Tibial nerve (tissue), 4 donors: ENCODE results near the gene CLTCL1.

Source experiments
- CTCF ChIP-seq, 5 experiments: fragments of 200-600 bp in 3 of 5; fragments of 450-650 bp in 2 of 5; sonication (generic) in 3 of 5; IDR thresholded peaks; one replicate each; pipeline ENCODE4 v1.5.1; 2016 to 2019; ENCODE audit warnings: antibody characterized with exemption in 5 of 5, mild to moderate bottlenecking in 3 of 5, moderate library complexity in 2 of 5
- EP300 ChIP-seq, 2 donors: sonication (generic); formaldehyde crosslinking; IDR thresholded peaks; one replicate each; pipeline ENCODE4 v1.6.1; 2017; ENCODE audit warnings: antibody characterized with exemption in 2 of 2, mild to moderate bottlenecking in 1 of 2
- POLR2A ChIP-seq, 2 donors: fragments of 450-650 bp; IDR thresholded peaks; one replicate each; pipeline ENCODE4 v1.6.1; 2017; ENCODE audit warnings: antibody characterized with exemption in 2 of 2, mild to moderate bottlenecking in 2 of 2, moderate library complexity in 2 of 2

GRCh38 chr22:19317865-19318264 is 26.3 kb upstream of the CLTCL1 start:
- TF ChIP-seq POLR2A (IDR thresholded peaks at IDR 0.05) (no peak), EP300 (IDR thresholded peaks at IDR 0.05) (no peak), CTCF (IDR thresholded peaks at IDR 0.05) (no peak)
